HG03039 (cell line): ENCODE results near the gene CLIP3.
A peak's percentile ranks its signal among the peaks of the same experiment; 100 is the strongest.
"Not testable (repeated sequence)": the region's sequence is repeated elsewhere in the genome, so short reads cannot be mapped to it uniquely, and the experiment has no call there.

Experiments used
- ATAC-seq: cut with Tn5 transposase; IDR thresholded peaks from one replicate; pipeline ENCODE4 v1.9.1; 2021; ENCODE audit warnings: mild to moderate bottlenecking, moderate library complexity; ENCODE audit not compliant: unreplicated experiment

Gene CLIP3, protein sequence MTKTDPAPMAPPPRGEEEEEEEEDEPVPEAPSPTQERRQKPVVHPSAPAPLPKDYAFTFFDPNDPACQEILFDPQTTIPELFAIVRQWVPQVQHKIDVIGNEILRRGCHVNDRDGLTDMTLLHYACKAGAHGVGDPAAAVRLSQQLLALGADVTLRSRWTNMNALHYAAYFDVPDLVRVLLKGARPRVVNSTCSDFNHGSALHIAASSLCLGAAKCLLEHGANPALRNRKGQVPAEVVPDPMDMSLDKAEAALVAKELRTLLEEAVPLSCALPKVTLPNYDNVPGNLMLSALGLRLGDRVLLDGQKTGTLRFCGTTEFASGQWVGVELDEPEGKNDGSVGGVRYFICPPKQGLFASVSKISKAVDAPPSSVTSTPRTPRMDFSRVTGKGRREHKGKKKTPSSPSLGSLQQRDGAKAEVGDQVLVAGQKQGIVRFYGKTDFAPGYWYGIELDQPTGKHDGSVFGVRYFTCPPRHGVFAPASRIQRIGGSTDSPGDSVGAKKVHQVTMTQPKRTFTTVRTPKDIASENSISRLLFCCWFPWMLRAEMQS

DNA sequence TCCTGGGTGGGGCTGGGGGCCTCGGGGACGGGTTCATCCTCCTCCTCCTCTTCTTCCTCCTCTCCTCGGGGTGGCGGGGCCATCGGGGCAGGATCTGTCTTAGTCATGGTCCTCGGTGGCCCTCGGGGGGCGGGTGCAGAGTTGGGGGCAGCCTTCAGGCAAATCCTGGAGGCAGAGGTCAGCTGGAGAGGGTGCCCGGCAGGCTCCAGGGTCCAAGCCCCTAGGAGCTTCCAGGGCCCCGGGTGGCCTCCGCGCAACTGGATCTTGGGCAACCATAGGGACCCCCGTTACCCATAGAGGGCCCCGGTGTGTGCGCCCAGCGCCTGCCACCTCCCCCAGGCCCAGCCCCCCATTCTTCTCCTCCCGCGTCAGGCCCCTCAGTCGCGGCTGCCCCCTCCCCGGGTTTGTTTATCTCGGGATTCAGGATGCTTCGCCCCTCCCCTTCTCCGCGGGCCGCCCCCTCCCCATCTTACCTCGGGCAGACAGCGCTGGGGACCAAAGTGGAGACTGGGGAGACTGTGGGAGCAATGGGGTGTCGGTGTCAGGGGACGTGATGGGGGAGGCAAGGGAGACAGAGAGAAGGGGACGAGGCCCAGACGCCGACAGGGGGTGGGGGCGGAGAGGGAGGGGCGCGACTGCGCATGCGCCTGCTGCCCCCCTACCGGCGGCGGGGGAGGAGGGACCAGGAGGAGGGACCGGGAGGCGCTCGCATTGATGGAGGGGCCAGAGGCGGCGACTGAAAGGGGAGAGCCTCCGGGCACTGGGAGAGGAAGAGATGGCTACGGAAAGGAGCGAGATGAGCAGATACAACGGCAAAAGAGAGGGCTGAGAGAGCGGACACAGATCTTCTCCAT is at the start of gene CLIP3:
CLIP3 (minus strand) TSS at position 623 of the 854 bp plus-strand sequence; CDS start at position 107, 516 bp downstream.
- ATAC-seq, result no peak

DNA sequence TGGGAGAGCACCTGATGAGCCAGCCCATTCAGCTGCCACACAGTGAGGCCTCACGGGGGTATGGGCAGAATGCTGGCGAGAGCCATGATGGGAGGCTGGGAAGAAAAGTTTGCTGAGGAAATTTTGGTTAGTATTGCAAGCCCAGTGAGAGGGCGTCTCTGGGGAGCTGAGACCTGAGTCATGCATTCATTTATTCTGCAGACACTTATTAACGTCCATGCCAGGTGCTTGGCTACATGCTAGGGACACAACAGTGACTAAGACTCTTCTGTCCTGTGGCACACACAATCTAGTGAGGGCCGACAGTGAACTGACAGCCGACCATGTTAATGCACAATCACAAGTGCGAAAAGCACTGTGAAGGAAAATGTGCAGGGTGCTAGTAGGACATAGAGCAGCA is 49.2 kb upstream of the CLIP3 start:
- no peak for ATAC-seq

DNA sequence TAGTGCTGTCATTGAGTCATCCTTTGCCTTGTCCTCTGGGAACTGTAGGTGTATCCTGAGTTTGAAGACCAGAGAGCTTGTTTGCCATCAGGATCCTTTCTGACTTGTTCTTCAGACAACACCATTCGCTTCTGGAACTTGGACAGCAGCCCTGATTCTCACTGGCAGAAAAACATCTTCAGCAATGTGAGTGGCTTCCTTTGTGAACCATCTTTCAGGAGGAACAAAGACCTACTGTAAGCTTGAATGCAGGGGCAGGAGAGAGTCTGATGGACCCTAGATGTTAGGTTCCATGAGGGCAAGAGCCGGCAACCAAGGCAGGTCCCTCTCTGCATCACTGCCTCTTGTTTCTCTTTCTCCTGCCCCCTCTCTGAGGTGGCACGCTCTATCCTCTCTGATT is 48.7 kb upstream of the CLIP3 start:
- ATAC-seq, result no peak

DNA sequence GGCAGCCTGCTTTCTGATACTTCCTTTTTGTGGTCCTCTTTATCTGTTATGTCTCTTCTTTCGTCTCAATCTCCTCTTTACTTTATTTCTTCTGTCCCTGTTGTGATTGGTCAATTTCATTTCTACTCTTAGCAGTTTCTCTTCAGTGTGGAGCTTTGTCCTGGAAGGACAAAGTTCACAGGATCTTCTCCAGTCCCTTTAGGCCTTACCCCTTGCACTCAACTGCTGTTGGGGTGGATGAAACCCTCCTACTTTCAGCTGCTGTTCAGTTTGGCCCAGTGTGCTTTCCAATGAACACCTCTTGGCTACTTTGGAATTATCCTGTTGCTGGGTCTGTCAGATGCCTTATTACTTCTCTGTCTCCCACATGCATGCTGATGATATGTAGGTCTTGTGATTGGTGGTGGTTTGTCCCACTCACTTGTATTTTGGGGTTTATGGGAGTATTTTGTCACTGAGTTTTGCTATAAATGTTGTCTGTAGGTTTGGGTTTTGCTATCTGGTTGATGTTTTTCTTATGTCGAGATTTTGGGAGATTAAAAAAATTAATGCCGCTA is 46.8 kb upstream of the CLIP3 start:
- ATAC-seq, result no peak

DNA sequence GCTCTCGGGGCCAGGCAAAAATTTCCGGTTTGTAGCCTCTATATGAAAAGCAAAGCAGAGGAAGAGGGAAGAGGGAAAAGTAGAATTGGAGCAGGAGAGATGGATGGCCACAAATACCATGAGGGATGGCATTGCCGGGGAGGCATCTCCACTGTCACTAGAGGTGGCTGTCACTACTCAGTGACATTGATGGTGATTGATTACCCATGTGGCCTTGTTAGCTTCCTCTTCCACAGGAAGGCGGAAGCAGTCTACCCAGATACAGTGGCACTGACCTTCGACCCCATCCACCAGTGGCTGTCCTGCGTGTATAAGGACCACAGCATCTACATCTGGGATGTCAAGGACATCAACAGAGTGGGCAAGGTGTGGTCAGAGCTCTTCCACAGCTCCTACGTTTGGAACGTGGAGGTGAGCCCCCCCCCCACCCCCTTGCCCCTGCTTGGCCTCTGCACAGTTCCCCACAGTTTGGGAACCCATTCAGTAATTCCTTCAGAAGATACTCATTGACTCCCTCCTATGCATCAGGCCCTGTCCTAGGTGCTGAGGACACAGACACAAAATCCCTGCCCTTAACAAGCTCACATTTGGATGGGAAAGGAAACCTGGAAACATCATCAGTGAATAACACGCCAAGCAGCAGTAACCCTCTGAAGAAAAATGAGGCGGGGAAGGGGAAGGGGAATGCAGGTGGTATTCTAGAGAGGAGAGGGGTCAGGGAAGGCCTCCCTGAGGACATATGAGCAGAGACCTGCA is 40.6 kb upstream of the CLIP3 start:
- no peak for ATAC-seq

DNA sequence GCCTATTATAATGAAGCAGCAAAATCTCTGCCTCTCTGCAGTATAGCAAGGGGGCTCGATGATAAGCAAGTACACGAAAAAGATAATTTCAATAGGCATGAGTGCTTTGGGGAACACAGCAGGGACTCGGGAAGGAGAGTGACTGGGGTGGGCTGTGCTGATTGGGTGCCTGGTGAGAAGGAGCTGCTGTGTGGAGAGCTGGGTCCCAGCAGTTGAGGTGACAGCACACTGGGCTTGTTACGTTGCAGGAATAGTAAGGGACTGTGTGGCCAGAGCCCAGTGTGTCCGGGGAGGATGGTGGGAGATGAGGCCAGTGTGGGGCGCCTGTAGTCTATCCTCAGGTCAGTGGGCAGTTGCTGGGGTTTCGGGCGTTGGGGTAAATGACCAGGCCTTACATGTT is 39.4 kb upstream of the CLIP3 start:
- no peak for ATAC-seq

DNA sequence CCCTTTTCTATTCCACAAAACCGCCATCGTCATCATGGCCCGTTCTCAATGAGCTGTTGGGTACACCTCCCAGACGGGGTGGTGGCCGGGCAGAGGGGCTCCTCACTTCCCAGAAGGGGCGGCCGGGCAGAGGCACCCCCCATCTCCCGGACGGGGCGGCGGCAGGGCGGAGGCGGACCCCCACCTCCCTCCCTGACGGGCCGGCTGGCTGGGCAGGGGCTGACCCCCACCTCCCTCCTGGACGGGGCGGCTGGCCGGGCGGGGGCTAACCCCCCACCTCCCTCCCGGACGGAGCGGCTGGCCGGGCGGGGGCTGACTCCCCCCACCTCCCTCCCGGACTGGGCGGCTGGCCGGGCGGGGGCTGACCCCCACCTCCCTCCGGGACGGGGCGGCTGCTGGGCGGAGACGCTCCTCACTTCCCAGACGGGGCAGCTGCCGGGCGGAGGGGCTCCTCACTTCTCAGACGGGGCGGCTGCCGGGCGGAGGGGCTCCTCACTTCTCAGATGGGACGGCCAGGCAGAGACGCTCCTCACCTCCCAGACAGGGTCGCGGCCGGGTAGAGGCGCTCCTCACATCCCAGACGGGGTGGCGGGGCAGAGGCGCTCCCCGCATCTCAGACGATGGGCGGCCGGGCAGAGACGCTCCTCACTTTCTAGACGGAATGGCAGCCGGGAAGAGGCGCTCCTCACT is 36.3 kb upstream of the CLIP3 start:
- ATAC-seq, result not testable (repeated sequence)

DNA sequence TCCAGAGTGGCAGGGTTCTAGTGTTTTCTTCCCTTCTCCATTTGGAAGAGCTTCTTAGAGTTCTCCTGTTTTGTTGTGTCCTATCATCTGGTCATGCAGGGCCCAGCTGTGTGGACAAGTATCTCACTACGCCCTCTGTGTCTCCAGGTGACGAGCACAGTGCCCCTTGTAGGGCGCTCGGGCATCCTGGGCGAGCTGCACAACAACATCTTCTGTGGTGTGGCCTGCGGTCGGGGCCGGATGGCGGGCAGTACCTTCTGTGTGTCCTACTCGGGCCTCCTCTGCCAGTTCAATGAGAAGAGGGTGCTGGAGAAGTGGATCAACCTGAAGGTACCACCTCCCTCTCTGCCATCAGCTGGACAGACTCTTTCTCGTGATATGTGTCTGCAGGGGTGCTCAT is 35.0 kb upstream of the CLIP3 start:
- ATAC-seq, result no peak

DNA sequence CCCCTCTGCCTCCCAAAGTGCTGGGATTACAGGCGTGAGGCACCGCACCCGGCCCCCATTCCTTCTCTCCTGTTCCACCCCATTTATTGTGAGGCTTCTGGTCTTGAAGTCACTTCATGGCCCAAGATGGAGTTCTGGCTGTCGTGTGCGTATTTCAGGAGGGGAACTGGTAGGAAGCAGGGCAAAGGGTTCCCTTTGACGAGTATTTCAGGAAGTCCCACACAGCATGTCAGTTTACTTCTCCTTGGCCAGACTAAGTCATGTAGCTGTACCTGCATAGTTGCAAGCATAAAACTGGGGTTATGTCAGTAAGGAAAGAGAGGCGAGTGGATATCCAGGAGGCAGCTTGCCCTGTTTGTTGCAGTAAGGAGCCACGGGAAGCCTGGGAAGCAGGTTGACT is 32.2 kb upstream of the CLIP3 start:
- ATAC-seq, result no peak

DNA sequence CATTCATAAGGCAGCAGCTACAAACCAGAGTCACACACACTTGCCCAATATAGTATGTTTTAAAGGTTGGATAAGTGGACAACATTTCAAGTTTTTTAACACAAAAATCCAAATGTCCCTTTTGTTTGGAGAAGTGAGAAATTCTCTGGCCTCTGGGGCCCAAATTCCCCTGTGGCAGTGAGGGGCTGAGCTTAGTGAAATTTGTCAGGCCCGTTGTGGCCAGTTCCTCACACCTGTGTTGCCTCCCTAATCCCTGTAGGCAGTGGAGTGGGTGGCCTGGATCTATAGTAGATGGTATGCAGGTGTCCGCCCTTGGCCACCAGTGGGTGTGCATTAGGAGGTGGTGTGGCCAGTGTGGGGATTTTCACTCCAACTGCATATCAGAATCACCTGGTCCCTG is 28.7 kb upstream of the CLIP3 start:
- no peak for ATAC-seq

DNA sequence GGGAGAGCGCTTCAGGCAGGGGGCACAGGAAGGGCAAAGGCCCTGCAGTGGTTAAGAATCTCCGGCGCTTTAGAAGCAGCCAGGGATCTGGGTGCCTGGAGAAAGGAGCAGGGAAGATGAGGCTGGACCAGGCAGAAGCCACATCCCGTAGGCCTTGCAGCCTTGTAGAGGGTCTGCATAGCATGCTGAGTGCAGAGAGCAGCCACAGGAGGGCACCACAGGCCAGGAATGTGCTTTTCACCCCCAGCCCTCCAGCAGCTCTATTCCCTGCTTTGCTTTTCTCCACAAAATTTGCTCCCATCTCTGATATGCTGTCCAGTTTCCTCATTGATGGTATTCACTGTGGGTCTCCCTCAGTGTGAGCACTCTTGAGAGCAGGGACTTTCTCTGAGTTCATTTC is 27.8 kb upstream of the CLIP3 start:
- ATAC-seq, result no peak

DNA sequence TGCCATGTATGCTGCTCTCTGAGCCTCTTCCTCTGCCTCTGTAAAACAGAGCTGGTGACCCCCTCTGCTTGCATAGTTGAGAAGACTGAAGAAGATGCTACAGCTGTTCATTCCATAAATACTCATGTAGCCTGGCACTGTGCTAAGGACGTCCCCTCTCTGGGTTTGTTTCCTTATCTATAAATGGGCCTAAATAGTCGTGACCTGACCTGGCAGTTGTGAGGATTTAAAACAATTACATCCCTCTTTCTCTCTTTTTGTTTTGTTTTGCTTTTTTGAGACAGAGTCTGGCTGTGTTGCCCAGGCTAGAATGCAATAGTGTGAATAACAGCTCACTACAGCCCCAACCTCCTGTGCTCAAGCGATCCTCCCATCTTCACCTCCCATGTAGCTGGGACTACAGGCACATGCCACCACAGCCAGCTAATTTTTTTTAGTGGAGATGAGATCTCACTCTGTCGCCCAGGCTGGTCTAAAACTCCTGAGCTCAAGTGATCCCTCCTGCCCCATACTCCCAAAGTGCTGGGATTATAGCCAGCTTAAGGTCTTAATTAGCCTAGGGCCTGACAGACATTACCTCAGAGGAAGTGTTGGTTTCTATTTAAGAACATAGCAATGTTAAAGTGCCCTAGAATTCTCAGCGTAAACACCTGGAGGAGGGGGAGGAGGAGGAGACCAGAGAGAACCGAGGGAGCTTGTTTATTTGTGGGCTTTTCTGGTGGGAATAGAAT is 26.7 kb upstream of the CLIP3 start:
- ATAC-seq, result no peak

DNA sequence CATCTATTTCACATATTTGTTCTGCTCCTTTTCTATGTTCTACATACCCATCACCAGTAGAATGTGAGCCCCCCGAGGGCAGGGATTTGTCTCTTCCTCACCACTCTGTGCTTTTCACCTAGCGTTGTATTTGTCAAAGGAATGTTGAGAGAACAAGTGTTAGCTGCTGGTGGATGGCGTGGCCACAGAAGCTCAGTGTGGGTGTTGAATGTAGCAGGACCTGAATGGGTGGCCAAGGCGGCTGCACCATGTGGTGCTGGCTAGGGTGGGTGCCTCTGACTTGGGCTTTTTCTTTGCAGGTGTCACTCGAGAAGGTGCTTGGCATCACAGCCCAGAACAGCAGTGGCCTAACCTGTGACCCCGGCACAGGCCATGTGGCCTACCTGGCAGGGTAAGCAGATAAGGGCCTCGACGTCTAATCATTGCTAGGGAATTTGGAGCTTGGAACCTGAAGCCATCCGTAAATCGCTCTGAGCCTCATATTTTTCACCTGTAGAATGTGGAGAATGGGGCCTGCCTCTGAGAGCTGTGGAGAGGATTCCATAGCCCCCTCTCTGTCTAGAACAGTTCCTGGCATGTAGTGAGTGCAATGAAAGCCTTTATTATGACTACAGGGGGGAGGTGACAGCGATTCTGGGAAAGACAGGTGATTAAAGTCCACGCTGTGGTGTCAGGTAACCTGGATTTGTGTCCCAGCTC is 26.0 kb upstream of the CLIP3 start:
- ATAC-seq, result no peak

DNA sequence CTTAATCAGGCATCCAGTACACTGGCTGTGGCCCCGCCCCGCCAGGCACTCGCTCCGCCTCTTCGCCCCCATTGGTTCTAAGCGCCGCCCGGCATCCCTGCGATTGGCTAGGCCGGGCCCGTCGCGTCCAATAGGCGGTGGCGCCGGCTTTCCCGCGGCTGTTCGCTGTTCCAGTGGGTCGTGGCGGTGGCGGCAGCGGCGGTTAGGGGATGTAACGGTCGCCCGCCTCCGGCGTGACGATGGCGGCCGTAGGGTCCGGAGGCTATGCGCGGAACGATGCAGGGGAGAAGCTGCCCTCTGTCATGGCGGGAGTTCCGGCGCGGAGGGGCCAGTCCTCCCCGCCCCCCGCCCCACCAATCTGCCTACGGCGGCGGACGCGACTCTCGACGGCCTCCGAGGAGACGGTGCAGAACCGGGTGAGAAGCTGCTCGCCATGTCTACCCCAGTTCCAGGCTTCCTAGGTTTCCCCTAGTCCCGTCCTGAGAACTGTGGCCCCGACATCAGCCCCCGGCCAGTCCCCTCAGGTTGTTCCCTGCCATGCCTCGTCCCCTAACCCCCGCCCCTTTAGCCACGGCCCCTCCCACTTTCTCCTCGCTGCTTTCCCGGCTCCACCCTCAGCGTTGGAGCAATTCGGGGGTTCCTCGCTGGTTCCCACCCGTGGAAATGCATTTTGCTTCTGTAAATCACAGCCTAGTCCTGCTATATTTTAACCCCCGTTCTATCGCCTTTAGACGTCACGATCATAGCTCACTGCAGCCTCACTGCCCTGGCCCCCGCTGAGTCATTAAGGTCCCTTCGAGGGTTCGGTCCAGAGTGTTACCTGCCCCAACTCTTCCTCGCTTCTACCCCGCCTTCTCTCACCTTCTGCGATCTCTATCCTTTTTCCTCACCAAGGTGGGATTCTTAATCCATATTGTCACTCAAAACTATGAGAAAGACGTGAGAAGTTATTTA is 22.3 kb upstream of the CLIP3 start, which contains the start of gene WDR62:
WDR62 (plus strand) TSS at position 165 of the 954 bp plus-strand sequence; CDS start at position 240, 75 bp downstream.
- peak; percentile 63 for ATAC-seq

DNA sequence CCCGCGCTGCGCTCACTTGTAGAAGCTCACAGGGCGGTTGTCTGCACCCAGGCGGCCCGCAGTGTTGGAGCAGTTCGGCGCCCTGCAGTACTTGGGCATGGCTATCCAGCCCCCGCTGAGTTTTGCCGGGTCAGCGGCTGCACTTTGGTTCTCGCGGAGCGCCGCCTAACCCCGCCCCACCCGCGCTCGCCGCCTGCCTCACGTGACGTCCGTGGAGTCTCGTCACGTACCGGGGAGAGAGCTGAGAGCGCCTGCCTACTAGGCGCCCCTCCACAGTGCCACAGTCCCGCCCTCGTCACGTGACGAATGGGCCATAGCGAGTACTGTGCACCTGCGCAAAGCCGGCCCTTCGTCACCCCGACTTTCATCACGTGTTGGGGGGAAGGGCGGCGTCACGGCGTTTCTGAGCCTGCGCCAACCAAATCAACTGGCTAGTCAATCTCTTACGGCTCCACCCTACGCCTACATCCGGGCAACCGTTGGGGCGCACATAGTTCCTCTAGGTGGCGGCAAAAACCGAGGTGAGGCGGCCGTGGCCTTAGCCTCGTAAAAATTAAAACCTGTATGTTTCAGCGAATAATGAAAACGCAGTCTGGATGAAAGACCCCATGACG is 21.6 kb upstream of the CLIP3 start, which contains the start of gene THAP8:
THAP8 (minus strand) TSS at position 167 of the 614 bp plus-strand sequence; CDS start at position 99, 68 bp downstream.
- ATAC-seq, result peak; percentile 73

DNA sequence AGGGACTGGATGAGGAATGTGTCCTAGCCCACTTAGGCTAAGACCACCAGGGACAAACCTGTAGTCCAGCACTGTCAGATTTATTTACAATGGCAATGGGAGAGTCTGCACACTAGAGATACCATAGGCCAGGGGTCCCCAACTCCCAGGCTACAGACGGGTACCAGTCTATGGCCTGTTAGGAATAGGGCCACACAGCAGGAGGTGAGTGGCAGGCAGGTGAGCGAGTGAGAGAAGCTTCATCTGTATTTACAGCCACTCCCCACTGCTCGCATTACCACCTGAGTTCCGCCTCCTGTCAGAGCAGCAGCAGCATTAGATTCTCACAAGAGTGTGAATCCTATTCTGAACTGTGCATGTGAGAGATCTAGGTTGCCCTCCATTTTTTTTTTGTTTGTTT is 19.0 kb upstream of the CLIP3 start:
- no peak for ATAC-seq

DNA sequence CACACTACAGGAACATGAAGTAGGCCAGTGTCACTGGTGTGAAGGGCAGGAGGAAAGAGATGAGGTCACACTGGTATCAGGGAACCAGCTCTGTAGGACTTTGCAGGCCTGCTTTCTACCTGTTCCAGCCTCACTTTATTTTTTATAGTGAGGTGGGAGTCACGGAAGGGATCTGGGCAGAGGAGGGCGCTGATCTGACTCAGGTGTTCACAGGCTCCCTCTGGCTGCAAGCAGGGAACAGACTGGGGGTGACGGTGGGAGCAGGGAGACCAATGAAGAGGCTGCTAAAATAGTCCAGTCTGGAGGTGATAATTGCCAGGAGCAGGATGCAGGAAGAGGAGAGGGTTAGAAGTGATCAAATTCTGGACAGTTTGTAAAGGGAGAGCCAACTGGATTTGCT is 18.6 kb upstream of the CLIP3 start:
- ATAC-seq, result no peak
